ENCODE data around the gene GLE1.

Gene GLE1

DNA sequence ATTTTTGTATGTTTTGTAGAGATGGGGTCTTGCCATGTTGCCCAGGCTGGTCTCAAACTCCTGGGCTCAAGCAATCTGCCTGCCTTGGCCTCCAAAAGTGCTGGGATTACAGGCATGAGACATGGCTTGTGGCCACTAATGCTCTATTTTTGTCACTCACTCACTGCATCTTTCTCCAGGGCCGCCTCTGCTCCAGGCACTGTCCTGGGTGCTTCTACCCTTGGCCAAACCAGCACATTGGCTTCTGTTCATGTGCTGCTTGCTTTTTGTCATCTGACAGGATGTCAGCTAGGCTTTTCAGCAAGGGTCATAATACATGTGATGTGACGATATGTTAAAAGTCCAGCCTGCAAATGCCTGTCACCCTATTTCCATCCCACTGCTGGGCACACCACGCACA is 45.5 kb upstream of the GLE1 start:
- Histone ChIP-seq H3K36me3 (ENCODE audit: control insufficient read depth, insufficient read depth, low read length) (peaks cover 8% of the 10 kb centered on the region), H3K4me1 (ENCODE audit: control insufficient read depth, low read depth, low read length) (peaks cover 5% of the 10 kb centered on the region), H2BK15ac (replicated peaks; ENCODE audit: low read depth) (no peak overlapping the region), H3K23ac (ENCODE audit: low read length) (no peak overlapping the region), H2BK120ac (ENCODE audit: low read depth, low read length) (no peak overlapping the region), H3K4me3 (ENCODE audit: low read length) (no peak overlapping the region), H3K4me2 (ENCODE audit: low read length) (no peak overlapping the region), H4K8ac (ENCODE audit: low read depth, low read length) (no peak overlapping the region), H4K5ac (ENCODE audit: low read length) (no peak overlapping the region), H3K4ac (ENCODE audit: low read depth, low read length) (no peak overlapping the region), H3K56ac (ENCODE audit: low read length) (no peak overlapping the region), H2AK5ac (ENCODE audit: low read length) (no peak overlapping the region), H3K79me1 (ENCODE audit: low read length) (peaks cover 5% of the 10 kb centered on the region), H2BK5ac (ENCODE audit: low read length) (no peak overlapping the region), H3K18ac (ENCODE audit: low read length) (no peak overlapping the region), H3K27me3 (ENCODE audit: insufficient read depth, low read length, poor library complexity) (no peaks in the 10 kb centered on the region), H3K9ac (ENCODE audit: low read length) (no peak overlapping the region), H3K79me2 (ENCODE audit: control insufficient read depth, insufficient read depth, low read length) (no peaks in the 10 kb centered on the region), H3K27ac (ENCODE audit: low read depth, low read length) (no peak overlapping the region)
- DNase-seq = no peak
- no CpG with 5 or more reads among the region's 3 CpGs for WGBS (ENCODE audit: extremely low coverage, insufficient coverage, low lambda C conversion rate)

DNA sequence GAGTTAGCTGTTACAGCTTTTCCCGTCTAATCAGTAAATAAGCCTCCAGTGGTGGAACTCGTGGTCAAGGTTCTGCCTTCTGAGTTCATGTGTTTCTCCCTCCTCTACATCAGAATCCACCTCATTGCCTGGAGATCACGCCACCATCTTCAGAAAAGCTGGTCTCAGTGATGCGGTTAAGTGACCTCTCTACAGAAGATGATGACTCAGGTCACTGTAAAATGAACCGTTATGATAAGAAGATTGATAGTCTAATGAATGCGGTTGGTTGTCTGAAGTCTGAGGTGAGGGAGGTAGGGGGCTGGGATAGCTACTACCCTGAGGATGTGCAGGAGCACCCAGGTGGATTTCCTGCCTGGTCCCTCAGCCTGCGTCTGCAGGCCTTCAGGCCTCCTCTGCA is 35.4 kb upstream of the GLE1 start:
- no peaks in the 10 kb centered on the region for H3K36me3 ChIP-seq (ENCODE audit: control insufficient read depth, insufficient read depth, low read length)
- H2BK15ac ChIP-seq (replicated peaks; ENCODE audit: low read depth) = no peak overlapping the region
- H3K4me3 ChIP-seq (ENCODE audit: low read length) = no peak overlapping the region
- no peak overlapping the region for H3K27ac ChIP-seq (ENCODE audit: low read depth, low read length)
- no peaks in the 10 kb centered on the region for H3K27me3 ChIP-seq (ENCODE audit: insufficient read depth, low read length, poor library complexity)
- no peak overlapping the region for H3K56ac ChIP-seq (ENCODE audit: low read length)
- no peaks in the 10 kb centered on the region for H3K4me1 ChIP-seq (ENCODE audit: control insufficient read depth, low read depth, low read length)
- DNase-seq = no peak
- no peak overlapping the region for H3K23ac ChIP-seq (ENCODE audit: low read length)
- no peaks in the 10 kb centered on the region for H3K79me1 ChIP-seq (ENCODE audit: low read length)
- H3K18ac ChIP-seq (ENCODE audit: low read length) = no peak overlapping the region
- no CpG with 5 or more reads among the region's 7 CpGs for WGBS (ENCODE audit: extremely low coverage, insufficient coverage, low lambda C conversion rate)
- no peak overlapping the region for H2AK5ac ChIP-seq (ENCODE audit: low read length)
- no peak overlapping the region for H2BK5ac ChIP-seq (ENCODE audit: low read length)
- H3K9ac ChIP-seq (ENCODE audit: low read length) = no peak overlapping the region
- H3K4ac ChIP-seq (ENCODE audit: low read depth, low read length) = no peak overlapping the region
- H3K4me2 ChIP-seq (ENCODE audit: low read length) = no peak overlapping the region
- H4K5ac ChIP-seq (ENCODE audit: low read length) = no peak overlapping the region
- H4K8ac ChIP-seq (ENCODE audit: low read depth, low read length) = no peak overlapping the region
- H2BK120ac ChIP-seq (ENCODE audit: low read depth, low read length) = no peak overlapping the region
- H3K79me2 ChIP-seq (ENCODE audit: control insufficient read depth, insufficient read depth, low read length) = no peaks in the 10 kb centered on the region

DNA sequence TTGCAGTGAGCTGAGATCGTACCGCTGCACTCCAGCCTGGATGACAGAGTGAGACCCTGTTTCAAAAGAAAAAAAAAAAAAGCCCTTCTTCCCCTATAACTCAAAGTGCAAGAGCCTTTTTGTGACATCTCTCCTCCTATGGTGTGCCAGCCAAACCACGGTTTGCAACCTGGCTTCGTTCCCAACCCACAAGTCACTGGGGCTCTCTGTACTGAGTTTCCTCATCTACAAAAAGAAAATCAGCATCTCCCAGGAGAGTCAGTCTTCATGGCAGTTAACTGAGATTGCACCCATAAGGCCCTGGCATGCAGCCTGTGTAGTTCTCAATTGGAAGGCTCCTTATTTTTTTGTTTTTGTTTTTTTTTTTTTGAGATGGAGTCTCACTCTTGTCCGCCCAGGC is 34.0 kb upstream of the GLE1 start:
- no peak for DNase-seq
- H3K36me3 ChIP-seq (ENCODE audit: control insufficient read depth, insufficient read depth, low read length) = no peaks in the 10 kb centered on the region
- no CpG with 5 or more reads among the region's 5 CpGs for WGBS (ENCODE audit: extremely low coverage, insufficient coverage, low lambda C conversion rate)

DNA sequence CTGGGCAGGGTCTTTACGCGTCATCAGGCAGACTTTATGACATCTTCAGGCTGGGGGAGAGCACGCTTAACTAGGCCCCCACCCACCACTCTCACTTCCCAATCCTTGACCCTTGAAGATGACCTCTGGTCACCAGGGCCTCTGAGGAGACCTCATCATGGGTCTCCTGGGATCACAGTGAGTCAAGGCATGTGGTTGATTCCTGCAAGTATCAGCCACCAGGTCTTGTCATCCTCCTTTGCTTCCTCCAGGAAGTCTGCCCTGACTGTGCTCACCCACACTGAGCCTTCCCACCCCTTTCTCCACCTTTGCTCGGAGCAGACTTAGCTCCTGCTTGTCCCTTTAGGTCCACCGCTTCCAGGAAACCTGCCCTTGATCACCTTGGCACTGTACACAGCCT is 31.4 kb upstream of the GLE1 start:
- Histone ChIP-seq H3K23ac (ENCODE audit: low read length) (no peak overlapping the region), H4K8ac (ENCODE audit: low read depth, low read length) (no peak overlapping the region), H3K56ac (ENCODE audit: low read length) (no peak overlapping the region), H3K4me3 (ENCODE audit: low read length) (no peak overlapping the region), H2BK15ac (replicated peaks; ENCODE audit: low read depth) (no peak overlapping the region), H3K18ac (ENCODE audit: low read length) (no peak overlapping the region), H3K4me2 (ENCODE audit: low read length) (no peak overlapping the region), H3K4ac (ENCODE audit: low read depth, low read length) (no peak overlapping the region), H3K9ac (ENCODE audit: low read length) (no peak overlapping the region), H3K27ac (ENCODE audit: low read depth, low read length) (no peak overlapping the region), H3K79me1 (ENCODE audit: low read length) (no peaks in the 10 kb centered on the region), H2BK5ac (ENCODE audit: low read length) (no peak overlapping the region), H2AK5ac (ENCODE audit: low read length) (no peak overlapping the region), H3K27me3 (ENCODE audit: insufficient read depth, low read length, poor library complexity) (no peaks in the 10 kb centered on the region), H3K36me3 (ENCODE audit: control insufficient read depth, insufficient read depth, low read length) (no peaks in the 10 kb centered on the region), H3K79me2 (ENCODE audit: control insufficient read depth, insufficient read depth, low read length) (no peaks in the 10 kb centered on the region), H2BK120ac (ENCODE audit: low read depth, low read length) (no peak overlapping the region), H3K4me1 (ENCODE audit: control insufficient read depth, low read depth, low read length) (no peaks in the 10 kb centered on the region), H4K5ac (ENCODE audit: low read length) (no peak overlapping the region)
- no CpG with 5 or more reads among the region's 5 CpGs for WGBS (ENCODE audit: extremely low coverage, insufficient coverage, low lambda C conversion rate)
- DNase-seq = no peak

More for the DNA sequence above, 34.0 kb upstream of the GLE1 start:
- H3K27ac ChIP-seq (ENCODE audit: low read depth, low read length) = no peak overlapping the region
- H2BK5ac ChIP-seq (ENCODE audit: low read length) = no peak overlapping the region
- H3K79me1 ChIP-seq (ENCODE audit: low read length) = no peaks in the 10 kb centered on the region
- no peak overlapping the region for H3K18ac ChIP-seq (ENCODE audit: low read length)
- H3K79me2 ChIP-seq (ENCODE audit: control insufficient read depth, insufficient read depth, low read length) = no peaks in the 10 kb centered on the region
- no peak overlapping the region for H3K4me2 ChIP-seq (ENCODE audit: low read length)
- H3K4me3 ChIP-seq (ENCODE audit: low read length) = no peak overlapping the region
- no peaks in the 10 kb centered on the region for H3K4me1 ChIP-seq (ENCODE audit: control insufficient read depth, low read depth, low read length)
- H3K4ac ChIP-seq (ENCODE audit: low read depth, low read length) = no peak overlapping the region
- no peak overlapping the region for H2AK5ac ChIP-seq (ENCODE audit: low read length)
- H4K8ac ChIP-seq (ENCODE audit: low read depth, low read length) = no peak overlapping the region
- H2BK120ac ChIP-seq (ENCODE audit: low read depth, low read length) = no peak overlapping the region
- H3K23ac ChIP-seq (ENCODE audit: low read length) = no peak overlapping the region
- no peak overlapping the region for H3K9ac ChIP-seq (ENCODE audit: low read length)
- no peaks in the 10 kb centered on the region for H3K27me3 ChIP-seq (ENCODE audit: insufficient read depth, low read length, poor library complexity)
- no peak overlapping the region for H3K56ac ChIP-seq (ENCODE audit: low read length)
- no peak overlapping the region for H4K5ac ChIP-seq (ENCODE audit: low read length)
- no peak overlapping the region for H2BK15ac ChIP-seq (replicated peaks; ENCODE audit: low read depth)

DNA sequence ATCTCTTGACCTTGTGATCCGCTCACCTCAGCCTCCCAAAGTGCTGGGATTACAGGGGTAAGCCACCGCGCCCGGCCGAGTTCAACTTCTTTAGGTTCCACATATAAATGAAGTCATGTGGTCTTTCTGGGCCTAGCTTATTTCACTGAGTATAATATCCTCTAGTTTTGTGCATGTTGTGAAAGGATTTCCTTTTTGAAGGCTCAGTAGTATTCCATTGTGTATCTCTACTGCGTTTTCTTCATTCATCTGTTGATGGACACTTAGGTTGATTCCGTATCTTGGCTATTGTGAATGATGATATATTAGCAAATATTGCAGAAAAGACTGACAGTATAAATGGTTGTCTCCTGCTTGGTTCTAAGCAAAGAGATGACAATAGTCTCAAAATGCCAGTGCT is 28.7 kb upstream of the GLE1 start:
- no peak for DNase-seq
- H2BK5ac ChIP-seq (ENCODE audit: low read length) = no peak overlapping the region
- no peak overlapping the region for H4K5ac ChIP-seq (ENCODE audit: low read length)
- H3K4ac ChIP-seq (ENCODE audit: low read depth, low read length) = no peak overlapping the region
- H2BK120ac ChIP-seq (ENCODE audit: low read depth, low read length) = no peak overlapping the region
- WGBS (ENCODE audit: extremely low coverage, insufficient coverage, low lambda C conversion rate) = no CpG with 5 or more reads among the region's 7 CpGs
- H3K27me3 ChIP-seq (ENCODE audit: insufficient read depth, low read length, poor library complexity) = no peaks in the 10 kb centered on the region
- H3K36me3 ChIP-seq (ENCODE audit: control insufficient read depth, insufficient read depth, low read length) = peaks cover 4% of the 10 kb centered on the region
- no peak overlapping the region for H3K27ac ChIP-seq (ENCODE audit: low read depth, low read length)
- no peak overlapping the region for H4K8ac ChIP-seq (ENCODE audit: low read depth, low read length)
- no peak overlapping the region for H3K23ac ChIP-seq (ENCODE audit: low read length)
- H3K79me1 ChIP-seq (ENCODE audit: low read length) = no peaks in the 10 kb centered on the region
- H3K18ac ChIP-seq (ENCODE audit: low read length) = no peak overlapping the region
- H3K56ac ChIP-seq (ENCODE audit: low read length) = no peak overlapping the region
- H3K4me3 ChIP-seq (ENCODE audit: low read length) = no peak overlapping the region
- no peaks in the 10 kb centered on the region for H3K79me2 ChIP-seq (ENCODE audit: control insufficient read depth, insufficient read depth, low read length)
- no peaks in the 10 kb centered on the region for H3K4me1 ChIP-seq (ENCODE audit: control insufficient read depth, low read depth, low read length)
- H2BK15ac ChIP-seq (replicated peaks; ENCODE audit: low read depth) = no peak overlapping the region
- no peak overlapping the region for H3K9ac ChIP-seq (ENCODE audit: low read length)
- no peak overlapping the region for H3K4me2 ChIP-seq (ENCODE audit: low read length)
- no peak overlapping the region for H2AK5ac ChIP-seq (ENCODE audit: low read length)

DNA sequence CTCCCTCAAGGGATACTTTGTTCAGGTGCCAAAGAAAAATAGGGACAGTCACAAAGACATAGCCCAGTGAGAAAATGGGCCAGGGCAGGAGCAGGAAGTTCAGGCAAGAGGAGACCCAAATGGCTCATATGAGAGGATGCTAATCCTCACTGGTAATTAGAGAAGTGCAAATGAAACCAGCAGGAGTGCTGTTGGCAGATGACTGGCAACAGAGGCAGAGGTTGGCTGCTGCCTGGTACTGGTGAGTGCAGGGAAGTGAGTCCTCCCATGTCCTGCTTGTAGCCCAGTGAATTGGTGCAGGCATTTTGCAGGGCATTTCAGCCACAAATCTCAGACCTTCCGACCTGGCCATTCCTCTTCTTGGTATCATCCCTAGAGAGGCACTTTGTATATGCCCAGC is 25.3 kb upstream of the GLE1 start:
- no peak overlapping the region for H2BK5ac ChIP-seq (ENCODE audit: low read length)
- H3K18ac ChIP-seq (ENCODE audit: low read length) = no peak overlapping the region
- no peak overlapping the region for H3K4me2 ChIP-seq (ENCODE audit: low read length)

More for the DNA sequence above, 25.3 kb upstream of the GLE1 start:
- H3K27me3 ChIP-seq (ENCODE audit: insufficient read depth, low read length, poor library complexity) = no peaks in the 10 kb centered on the region
- peak; percentile 42 for DNase-seq
- no peak overlapping the region for H2BK120ac ChIP-seq (ENCODE audit: low read depth, low read length)
- no peak overlapping the region for H2AK5ac ChIP-seq (ENCODE audit: low read length)
- no peak overlapping the region for H3K4me3 ChIP-seq (ENCODE audit: low read length)
- no CpG with 5 or more reads among the region's 1 CpG for WGBS (ENCODE audit: extremely low coverage, insufficient coverage, low lambda C conversion rate)
- H3K56ac ChIP-seq (ENCODE audit: low read length) = no peak overlapping the region
- H3K4ac ChIP-seq (ENCODE audit: low read depth, low read length) = no peak overlapping the region
- H2BK15ac ChIP-seq (replicated peaks; ENCODE audit: low read depth) = no peak overlapping the region
- peaks cover 12% of the 10 kb centered on the region for H3K36me3 ChIP-seq (ENCODE audit: control insufficient read depth, insufficient read depth, low read length)
- no peaks in the 10 kb centered on the region for H3K79me1 ChIP-seq (ENCODE audit: low read length)
- H3K79me2 ChIP-seq (ENCODE audit: control insufficient read depth, insufficient read depth, low read length) = no peaks in the 10 kb centered on the region
- H4K5ac ChIP-seq (ENCODE audit: low read length) = no peak overlapping the region
- H3K27ac ChIP-seq (ENCODE audit: low read depth, low read length) = no peak overlapping the region
- no peak overlapping the region for H3K9ac ChIP-seq (ENCODE audit: low read length)
- no peaks in the 10 kb centered on the region for H3K4me1 ChIP-seq (ENCODE audit: control insufficient read depth, low read depth, low read length)
- H3K23ac ChIP-seq (ENCODE audit: low read length) = no peak overlapping the region
- H4K8ac ChIP-seq (ENCODE audit: low read depth, low read length) = no peak overlapping the region
